Measurements from ENCODE around the gene PGAP2. TPM values are rescaled to one million over a fixed set of nuclear protein-coding genes. Genes with fewer than 3 reads are reported as not detected.
A peak's percentile ranks its signal among the peaks of the same experiment; 100 is the strongest.

Gene PGAP2
- total and polyA plus RNA-seq, 4 donors = 10.0 to 14.8 (median 12.0) TPM

DNA sequence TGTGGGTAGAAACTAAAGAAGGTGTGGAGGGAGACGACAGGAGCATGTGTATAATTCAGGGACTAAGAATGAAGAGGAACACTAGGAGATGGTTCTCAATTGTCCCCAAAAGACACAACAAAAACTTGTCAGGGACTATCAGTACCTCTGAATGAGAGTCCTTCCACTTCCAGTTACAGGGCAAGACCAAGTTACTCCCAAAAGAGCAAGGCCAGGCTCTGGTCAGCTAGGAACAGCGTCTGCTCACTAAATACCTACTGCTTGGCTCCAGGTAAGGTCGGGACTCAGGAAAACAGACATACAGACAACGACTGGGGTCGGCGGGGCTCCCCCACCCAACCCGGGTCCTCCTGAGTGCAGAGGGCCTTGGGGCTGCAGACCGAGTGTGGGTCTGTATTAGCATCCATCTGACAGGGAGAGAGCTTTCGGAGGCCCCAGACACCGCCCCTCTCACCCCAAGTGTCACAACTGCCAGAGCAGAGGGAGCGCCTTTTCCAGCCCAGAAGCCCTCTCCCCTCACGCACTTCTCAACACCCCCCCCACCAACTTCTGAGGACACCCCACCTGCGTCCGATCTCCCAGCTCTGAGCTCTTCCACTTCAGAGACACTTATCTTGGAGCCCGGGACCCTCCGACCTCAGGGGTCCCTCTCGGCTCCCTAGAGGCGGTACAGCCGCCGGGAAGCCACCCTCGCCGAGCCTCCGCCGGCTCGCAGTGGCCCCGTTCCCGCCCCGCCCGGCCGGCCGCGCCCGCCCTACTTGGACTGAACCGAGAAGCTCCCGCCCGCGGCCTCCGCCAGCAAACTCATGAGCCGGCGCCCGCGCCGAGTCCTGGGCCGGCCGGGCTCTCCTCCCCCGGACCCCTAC lies 31.9 kb downstream of the PGAP2 start:
- Histone ChIP-seq H3K4me1 (ENCODE audit: control insufficient read depth in 4 of 4, insufficient read depth in 4 of 4, low read length in 3 of 4) (peaks cover 0 to 17% (median 6%) of the 10 kb centered on the region in 4 donors), H3K36me3 (ENCODE audit: control insufficient read depth in 4 of 4, insufficient read depth in 3 of 4, low read depth in 1 of 4, low read length in 3 of 4) (no peaks in the 10 kb centered on the region), H3K9me3 (ENCODE audit: control insufficient read depth in 4 of 4, low read length in 3 of 4) (no peaks in the 10 kb centered on the region), H3K27ac (ENCODE audit: low read depth in 1 of 2, low read length in 2 of 2) (peak overlapping the region; percentile 84 to 94), H3K4me3 (ENCODE audit: low read depth in 1 of 3, low read length in 3 of 3) (peak overlapping the region; percentile 36 to 89 (median 52)), H3K27me3 (ENCODE audit: control insufficient read depth in 4 of 4, insufficient read depth in 4 of 4, low read length in 3 of 4) (no peaks in the 10 kb centered on the region), H3K9ac (ENCODE audit: low read depth in 1 of 2, low read length in 2 of 2) (peak overlapping the region in 1 of 2 donors; percentile 48)
- no peak for TF ChIP-seq EGR1 (IDR thresholded peaks at IDR 0.05; ENCODE audit: low read depth in 2 of 2)
- no peak for TF ChIP-seq RXRA (IDR thresholded peaks at IDR 0.05)
- TF ChIP-seq, protein P1, sequence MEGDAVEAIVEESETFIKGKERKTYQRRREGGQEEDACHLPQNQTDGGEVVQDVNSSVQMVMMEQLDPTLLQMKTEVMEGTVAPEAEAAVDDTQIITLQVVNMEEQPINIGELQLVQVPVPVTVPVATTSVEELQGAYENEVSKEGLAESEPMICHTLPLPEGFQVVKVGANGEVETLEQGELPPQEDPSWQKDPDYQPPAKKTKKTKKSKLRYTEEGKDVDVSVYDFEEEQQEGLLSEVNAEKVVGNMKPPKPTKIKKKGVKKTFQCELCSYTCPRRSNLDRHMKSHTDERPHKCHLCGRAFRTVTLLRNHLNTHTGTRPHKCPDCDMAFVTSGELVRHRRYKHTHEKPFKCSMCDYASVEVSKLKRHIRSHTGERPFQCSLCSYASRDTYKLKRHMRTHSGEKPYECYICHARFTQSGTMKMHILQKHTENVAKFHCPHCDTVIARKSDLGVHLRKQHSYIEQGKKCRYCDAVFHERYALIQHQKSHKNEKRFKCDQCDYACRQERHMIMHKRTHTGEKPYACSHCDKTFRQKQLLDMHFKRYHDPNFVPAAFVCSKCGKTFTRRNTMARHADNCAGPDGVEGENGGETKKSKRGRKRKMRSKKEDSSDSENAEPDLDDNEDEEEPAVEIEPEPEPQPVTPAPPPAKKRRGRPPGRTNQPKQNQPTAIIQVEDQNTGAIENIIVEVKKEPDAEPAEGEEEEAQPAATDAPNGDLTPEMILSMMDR (IDR thresholded peaks at IDR 0.05; ENCODE audit: low read depth, low read length, missing input control) = no peak
- peak; percentile 77 for DNase-seq (ENCODE audit: low spot score)
- 4% methylated on average over 46 of the region's 46 CpGs for WGBS

DNA sequence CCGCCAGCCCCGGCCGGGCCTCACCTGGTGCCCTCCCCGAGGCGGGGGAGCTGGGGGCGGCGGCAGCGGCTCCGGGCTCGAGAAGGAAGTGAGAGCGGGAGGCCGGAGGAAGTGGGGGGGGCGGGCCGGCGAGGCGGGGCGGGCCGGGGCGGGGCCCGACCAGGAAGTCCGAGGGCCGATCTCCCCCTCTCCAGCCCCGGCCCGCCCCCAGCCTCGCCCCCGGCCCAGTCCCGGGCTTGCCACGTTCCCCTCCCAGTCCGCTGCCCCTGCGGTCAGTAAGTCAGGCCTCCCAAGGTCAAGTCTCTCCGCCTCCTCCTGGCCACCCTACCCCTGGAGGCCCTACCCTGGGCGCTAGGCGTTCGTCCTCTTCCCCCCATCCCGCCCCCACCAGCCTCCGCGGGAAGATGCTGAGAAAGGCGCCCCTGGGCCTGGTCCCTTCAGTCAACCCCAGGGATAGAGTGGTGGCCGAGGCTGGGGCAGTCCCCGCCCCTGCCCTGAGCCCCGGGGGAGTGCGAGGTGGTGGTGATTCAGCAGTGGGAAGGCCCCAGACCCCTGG lies 32.6 kb downstream of the PGAP2 start, which contains the start of gene RHOG:
RHOG (minus strand) TSS at position 90 of the 556 bp plus-strand sequence. CDS start 12,821 bp downstream, outside the sequence.
- no peaks in the 10 kb centered on the region for H3K36me3 ChIP-seq (ENCODE audit: control insufficient read depth in 4 of 4, insufficient read depth in 3 of 4, low read depth in 1 of 4, low read length in 3 of 4)
- WGBS = 1% methylated on average over 42 of the region's 42 CpGs
- no peaks in the 10 kb centered on the region for H3K27me3 ChIP-seq (ENCODE audit: control insufficient read depth in 4 of 4, insufficient read depth in 4 of 4, low read length in 3 of 4)
- H3K4me3 ChIP-seq (ENCODE audit: low read depth in 1 of 3, low read length in 3 of 3) = peak within 1 kb of the TSS; percentile 52 to 89 (median 68)
- peak within 1 kb of the TSS; percentile 48 to 60 for H3K9ac ChIP-seq (ENCODE audit: low read depth in 1 of 2, low read length in 2 of 2)
- TF ChIP-seq, protein P2, sequence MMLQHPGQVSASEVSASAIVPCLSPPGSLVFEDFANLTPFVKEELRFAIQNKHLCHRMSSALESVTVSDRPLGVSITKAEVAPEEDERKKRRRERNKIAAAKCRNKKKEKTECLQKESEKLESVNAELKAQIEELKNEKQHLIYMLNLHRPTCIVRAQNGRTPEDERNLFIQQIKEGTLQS (IDR thresholded peaks at IDR 0.05) = no peak
- peak; percentile 44 to 50 for TF ChIP-seq RXRA (IDR thresholded peaks at IDR 0.05)
- TF ChIP-seq FOXA2 (IDR thresholded peaks at IDR 0.05) = no peak
- no peak for TF ChIP-seq SP1 (IDR thresholded peaks at IDR 0.05)
- TF ChIP-seq, protein P3, sequence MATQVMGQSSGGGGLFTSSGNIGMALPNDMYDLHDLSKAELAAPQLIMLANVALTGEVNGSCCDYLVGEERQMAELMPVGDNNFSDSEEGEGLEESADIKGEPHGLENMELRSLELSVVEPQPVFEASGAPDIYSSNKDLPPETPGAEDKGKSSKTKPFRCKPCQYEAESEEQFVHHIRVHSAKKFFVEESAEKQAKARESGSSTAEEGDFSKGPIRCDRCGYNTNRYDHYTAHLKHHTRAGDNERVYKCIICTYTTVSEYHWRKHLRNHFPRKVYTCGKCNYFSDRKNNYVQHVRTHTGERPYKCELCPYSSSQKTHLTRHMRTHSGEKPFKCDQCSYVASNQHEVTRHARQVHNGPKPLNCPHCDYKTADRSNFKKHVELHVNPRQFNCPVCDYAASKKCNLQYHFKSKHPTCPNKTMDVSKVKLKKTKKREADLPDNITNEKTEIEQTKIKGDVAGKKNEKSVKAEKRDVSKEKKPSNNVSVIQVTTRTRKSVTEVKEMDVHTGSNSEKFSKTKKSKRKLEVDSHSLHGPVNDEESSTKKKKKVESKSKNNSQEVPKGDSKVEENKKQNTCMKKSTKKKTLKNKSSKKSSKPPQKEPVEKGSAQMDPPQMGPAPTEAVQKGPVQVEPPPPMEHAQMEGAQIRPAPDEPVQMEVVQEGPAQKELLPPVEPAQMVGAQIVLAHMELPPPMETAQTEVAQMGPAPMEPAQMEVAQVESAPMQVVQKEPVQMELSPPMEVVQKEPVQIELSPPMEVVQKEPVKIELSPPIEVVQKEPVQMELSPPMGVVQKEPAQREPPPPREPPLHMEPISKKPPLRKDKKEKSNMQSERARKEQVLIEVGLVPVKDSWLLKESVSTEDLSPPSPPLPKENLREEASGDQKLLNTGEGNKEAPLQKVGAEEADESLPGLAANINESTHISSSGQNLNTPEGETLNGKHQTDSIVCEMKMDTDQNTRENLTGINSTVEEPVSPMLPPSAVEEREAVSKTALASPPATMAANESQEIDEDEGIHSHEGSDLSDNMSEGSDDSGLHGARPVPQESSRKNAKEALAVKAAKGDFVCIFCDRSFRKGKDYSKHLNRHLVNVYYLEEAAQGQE (IDR thresholded peaks at IDR 0.05) = no peak
- no peaks in the 10 kb centered on the region for H3K9me3 ChIP-seq (ENCODE audit: control insufficient read depth in 4 of 4, low read length in 3 of 4)
- peaks cover 0 to 13% (median 6%) of the 10 kb centered on the region in 4 donors for H3K4me1 ChIP-seq (ENCODE audit: control insufficient read depth in 4 of 4, insufficient read depth in 4 of 4, low read length in 3 of 4)
- peak within 1 kb of the TSS; percentile 84 to 94 for H3K27ac ChIP-seq (ENCODE audit: low read depth in 1 of 2, low read length in 2 of 2)
- peak; percentile 80 for DNase-seq (ENCODE audit: low spot score)

All from liver (tissue), 9 donors.